GM19372 (cell line): ENCODE data around the gene ALG1.
"Not testable (repeated sequence)": the region's sequence is repeated elsewhere in the genome, so short reads cannot be mapped to it uniquely, and the experiment has no call there.

Experiments used
- ATAC-seq: cut with Tn5 transposase; IDR thresholded peaks from one replicate; pipeline ENCODE4 v1.9.1; 2021; ENCODE audit warnings: mild to moderate bottlenecking, low read depth, moderate library complexity; ENCODE audit not compliant: unreplicated experiment

Gene ALG1

GRCh38 chr16:5044581-5044980 is 27.1 kb upstream of the ALG1 start:
- not testable (repeated sequence) for ATAC-seq

DNA sequence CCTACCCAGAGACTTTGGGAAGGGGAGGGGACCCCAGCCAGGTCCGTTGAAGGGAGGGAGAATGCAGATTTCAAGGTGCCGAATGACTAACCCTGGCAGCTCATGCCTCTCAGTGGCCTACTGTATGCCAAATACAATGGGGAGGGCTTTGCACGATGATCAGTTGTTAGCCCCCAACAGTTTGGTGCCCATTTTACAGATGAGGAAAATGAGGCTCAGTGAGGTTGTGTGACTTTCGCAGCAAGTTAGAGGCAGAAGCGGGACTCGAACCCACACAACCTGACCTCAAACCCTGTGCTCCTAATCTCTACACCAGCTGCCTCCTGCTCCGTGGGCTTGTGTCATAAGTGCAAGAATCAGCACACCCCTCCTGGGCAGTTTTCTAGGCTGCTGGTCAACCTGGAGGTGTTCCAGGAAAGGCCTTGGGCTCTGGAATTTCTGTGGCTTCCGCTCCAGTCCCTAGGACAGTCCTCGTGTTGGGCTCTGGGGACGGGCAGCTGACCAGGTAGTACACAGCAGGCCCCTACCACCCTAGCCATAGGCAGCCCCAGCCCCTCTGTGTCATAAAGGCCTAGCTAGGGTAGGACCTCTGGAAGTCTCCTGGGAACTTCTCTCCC is 26.0 kb upstream of the ALG1 start:
- no peak for ATAC-seq

DNA sequence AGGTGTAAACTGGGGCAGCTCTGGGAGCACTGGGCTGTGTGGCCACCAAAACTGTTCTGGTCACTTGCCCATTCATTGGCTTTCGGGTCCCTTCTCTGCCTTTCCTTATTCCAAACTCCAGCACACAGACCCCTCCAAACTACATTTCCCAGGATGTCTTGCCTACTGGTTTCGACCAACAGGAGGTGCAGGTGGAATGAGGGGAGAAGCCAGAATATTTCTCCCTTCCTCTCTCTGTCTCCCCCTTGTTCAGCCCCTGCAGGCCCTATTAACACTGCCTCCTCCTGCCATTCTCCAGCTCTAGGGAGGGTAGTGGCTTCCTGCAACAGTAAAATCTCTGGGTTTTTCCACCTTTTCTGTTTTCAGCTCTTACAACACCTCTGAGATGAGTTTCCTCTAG is 24.7 kb upstream of the ALG1 start:
- no peak for ATAC-seq

GRCh38 chr16:5054876-5055865 is 16.5 kb upstream of the ALG1 start:
- no peak for ATAC-seq

GRCh38 chr16:5056352-5056751 is 15.3 kb upstream of the ALG1 start:
- ATAC-seq: no peak

DNA sequence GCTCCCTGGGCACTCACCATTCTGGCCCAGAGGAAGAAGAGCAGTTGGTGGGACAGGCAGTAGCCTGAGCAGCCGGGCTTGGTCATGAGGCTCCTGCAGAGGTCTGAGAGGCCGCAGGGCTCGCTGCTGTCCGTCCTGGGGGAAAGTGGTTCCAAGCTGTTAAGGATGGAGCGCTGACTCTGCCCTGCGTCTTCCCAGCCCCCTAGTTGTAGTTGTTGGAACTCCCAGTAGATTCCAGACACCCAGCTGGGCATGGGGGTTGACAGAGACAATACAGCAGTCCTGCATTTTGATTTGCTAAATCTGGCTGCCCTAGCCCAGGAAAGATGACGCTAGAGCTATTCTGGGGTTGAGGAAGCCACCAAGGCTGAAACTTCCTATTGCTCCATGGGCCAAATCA is 13.2 kb upstream of the ALG1 start:
- no peak for ATAC-seq

GRCh38 chr16:5059386-5060072 is 12.1 kb upstream of the ALG1 start:
- ATAC-seq: no peak

- ATAC-seq: no peak
Observed at GRCh38 chr16:5060073-5060641, 11.5 kb upstream of the ALG1 start.

GRCh38 chr16:5062051-5062450 is 9.6 kb upstream of the ALG1 start:
- no peak for ATAC-seq

GRCh38 chr16:5062790-5063765 is 8.6 kb upstream of the ALG1 start:
- ATAC-seq: no peak

GRCh38 chr16:5064915-5065314 is 6.7 kb upstream of the ALG1 start:
- ATAC-seq: no peak

DNA sequence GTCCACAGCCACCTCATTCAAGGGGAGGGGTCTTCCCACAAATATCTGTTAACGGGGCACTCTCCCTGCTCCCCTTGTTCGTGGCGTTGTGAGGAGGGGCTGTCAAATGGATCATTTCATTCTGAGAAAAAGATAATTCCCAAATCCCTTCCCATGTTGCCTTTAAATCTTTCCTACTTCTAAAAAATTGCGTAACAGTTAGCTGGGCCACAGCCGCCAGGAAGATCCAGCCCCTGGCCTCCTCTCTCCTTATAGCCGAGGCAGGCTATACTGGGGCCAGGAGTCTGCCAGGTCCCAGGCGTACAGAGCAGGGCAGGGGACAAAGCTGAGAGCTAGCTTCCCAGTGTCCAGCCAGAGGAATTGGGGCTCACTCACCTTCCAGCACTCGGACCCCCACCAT is 6.3 kb upstream of the ALG1 start:
- no peak for ATAC-seq

- no peak for ATAC-seq
Observed at GRCh38 chr16:5065813-5066212, 5.8 kb upstream of the ALG1 start, which contains the start of gene C16orf89. Gene C16orf89, minus strand, starts transcription at chr16:5065956. Its CDS starts 48 bp downstream, at chr16:5065908.

DNA sequence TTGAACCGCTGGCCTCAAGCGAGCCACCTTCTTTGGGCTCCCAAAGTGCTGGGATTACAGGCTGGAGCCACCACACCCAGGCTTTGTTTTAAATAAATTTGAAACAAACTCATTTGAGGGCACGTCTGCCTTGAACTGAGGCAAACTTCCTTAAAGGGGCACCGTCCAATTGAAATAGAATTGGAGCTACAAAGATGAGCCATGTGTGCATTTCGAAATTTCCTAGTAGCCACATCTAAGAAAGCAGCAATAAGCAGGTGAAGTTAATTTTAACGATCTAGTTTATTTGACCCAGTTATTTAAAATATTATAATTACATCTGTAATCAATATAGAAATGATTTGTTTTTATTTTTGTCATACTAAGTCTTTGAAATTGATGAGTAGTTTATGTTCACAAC is 5.1 kb upstream of the ALG1 start:
- ATAC-seq: no peak

- no peak for ATAC-seq
Observed at GRCh38 chr16:5069048-5069447, 2.6 kb upstream of the ALG1 start.

- ATAC-seq: no peak
Observed at GRCh38 chr16:5069854-5070253, 1.8 kb upstream of the ALG1 start.

- no peak for ATAC-seq
Observed at GRCh38 chr16:5070431-5071186, 1.0 kb upstream of the ALG1 start.

GRCh38 chr16:5071341-5071680 is 332 bp upstream of the ALG1 start:
- ATAC-seq: no peak
